Mesothelial cell of epicardium (in vitro differentiated cells): ENCODE data around the gene LAPTM5. TPM values are rescaled to one million over a fixed set of nuclear protein-coding genes. Genes with fewer than 3 reads are reported as not detected.
"Not testable (repeated sequence)": the region's sequence is repeated elsewhere in the genome, so short reads cannot be mapped to it uniquely, and the experiment has no call there.

Experiments used
- DNase-seq, 2 experiments: peaks; one replicate each; pipeline ENCODE4 v3.0.0; 2021; ENCODE audit warnings: low spot score in 2 of 2; ENCODE audit not compliant: unreplicated experiment in 2 of 2
- H3K27ac Mint-ChIP-seq: 2 replicates; pipeline ENCODE4 v1.8.0; 2021; ENCODE audit warnings: mixed read lengths
- H3K27me3 Mint-ChIP-seq: 2 replicates; pipeline ENCODE4 v1.8.0; 2021; ENCODE audit warnings: low read depth, mixed read lengths
- H3K36me3 Mint-ChIP-seq: 2 replicates; pipeline ENCODE4 v1.8.0; 2021; ENCODE audit warnings: mixed read lengths
- H3K4me1 Mint-ChIP-seq: 2 replicates; pipeline ENCODE4 v1.8.0; 2021; ENCODE audit warnings: mixed read lengths
- H3K4me3 Mint-ChIP-seq: 2 replicates; pipeline ENCODE4 v1.8.0; 2021; ENCODE audit warnings: mild to moderate bottlenecking, moderate library complexity, mixed read lengths
- H3K9me3 Mint-ChIP-seq: 2 replicates; pipeline ENCODE4 v1.8.0; 2021; ENCODE audit warnings: mixed read lengths
- total RNA-seq: library from RNA; stranded (reverse); gene quantifications from 3 replicates; pipeline ENCODE4 v1.2.1, GENCODE V29; 2021
- TF ChIP-seq, protein P1 (sequence below): fragments of 200-600 bp; sonication (generic); IDR thresholded peaks from one replicate; pipeline ENCODE4 v1.5.0; 2021; ENCODE audit warnings: antibody characterized with exemption; ENCODE audit not compliant: unreplicated experiment

LAPTM5 gene
- total RNA-seq, 1 donor from 2014 or later = not detected

DNA sequence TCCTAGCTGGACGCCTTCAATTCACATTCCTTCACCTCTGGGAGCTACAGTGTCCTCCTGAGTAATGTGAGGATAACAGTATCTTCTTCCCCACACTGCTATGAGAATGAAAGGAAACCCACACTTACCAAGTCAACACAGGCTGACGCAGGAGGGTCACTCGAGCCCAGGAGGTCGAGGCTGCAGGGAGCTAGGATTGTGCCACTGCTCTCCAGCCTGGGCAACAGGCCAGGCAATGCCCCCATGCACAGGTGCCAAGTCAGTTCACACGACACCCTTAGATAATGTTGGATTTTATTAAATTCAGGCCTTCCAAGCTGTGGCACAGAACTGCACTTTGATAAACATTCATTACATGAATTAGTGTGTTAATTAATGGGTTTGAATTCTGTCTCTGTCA, 66.1 kb downstream of the LAPTM5 start:
- TF ChIP-seq, protein P1, sequence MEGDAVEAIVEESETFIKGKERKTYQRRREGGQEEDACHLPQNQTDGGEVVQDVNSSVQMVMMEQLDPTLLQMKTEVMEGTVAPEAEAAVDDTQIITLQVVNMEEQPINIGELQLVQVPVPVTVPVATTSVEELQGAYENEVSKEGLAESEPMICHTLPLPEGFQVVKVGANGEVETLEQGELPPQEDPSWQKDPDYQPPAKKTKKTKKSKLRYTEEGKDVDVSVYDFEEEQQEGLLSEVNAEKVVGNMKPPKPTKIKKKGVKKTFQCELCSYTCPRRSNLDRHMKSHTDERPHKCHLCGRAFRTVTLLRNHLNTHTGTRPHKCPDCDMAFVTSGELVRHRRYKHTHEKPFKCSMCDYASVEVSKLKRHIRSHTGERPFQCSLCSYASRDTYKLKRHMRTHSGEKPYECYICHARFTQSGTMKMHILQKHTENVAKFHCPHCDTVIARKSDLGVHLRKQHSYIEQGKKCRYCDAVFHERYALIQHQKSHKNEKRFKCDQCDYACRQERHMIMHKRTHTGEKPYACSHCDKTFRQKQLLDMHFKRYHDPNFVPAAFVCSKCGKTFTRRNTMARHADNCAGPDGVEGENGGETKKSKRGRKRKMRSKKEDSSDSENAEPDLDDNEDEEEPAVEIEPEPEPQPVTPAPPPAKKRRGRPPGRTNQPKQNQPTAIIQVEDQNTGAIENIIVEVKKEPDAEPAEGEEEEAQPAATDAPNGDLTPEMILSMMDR = no peak
- H3K27ac Mint-ChIP-seq = no peak overlapping the region
- no peak overlapping the region for H3K4me3 Mint-ChIP-seq
- peaks cover 34% of the 10 kb centered on the region for H3K27me3 Mint-ChIP-seq
- H3K4me1 Mint-ChIP-seq = peaks cover 4% of the 10 kb centered on the region
- no peak for DNase-seq
- no peaks in the 10 kb centered on the region for H3K36me3 Mint-ChIP-seq
- no peaks in the 10 kb centered on the region for H3K9me3 Mint-ChIP-seq

DNA sequence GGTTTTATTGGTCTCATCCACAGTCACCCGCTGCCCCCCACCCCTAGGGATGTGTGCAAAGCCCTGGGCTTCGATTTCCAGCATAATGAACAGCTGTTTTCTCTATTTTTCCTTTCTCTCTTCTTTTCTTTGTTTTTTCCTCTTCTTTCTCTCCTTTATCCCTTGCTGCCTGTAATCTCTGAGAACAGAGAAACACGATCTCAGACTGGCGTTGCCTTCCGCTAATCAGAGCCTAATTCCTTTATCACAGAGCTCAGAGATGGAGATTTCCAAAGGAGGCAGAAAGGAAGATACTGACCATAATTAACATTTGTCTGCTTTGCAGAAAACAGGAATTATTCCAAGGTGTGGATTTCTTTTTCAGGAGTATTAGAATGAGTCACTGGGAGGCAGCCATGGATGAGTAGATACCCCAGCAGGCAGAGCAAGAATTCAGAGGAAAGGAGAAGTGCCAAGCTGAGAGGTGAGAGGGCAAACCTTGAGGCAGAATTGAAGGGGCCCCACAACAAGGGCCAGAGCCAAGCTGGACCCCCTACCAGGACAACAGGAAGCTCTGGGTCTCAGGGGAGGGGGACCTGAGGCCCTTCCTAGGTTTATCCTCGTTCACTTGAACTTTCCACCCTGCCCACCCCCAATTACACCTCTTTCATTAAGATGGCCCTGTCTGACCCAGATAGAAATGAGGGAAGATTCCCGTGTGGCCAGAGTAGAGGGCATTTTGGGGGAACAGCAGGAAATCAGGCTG, 67.5 kb downstream of the LAPTM5 start:
- peaks cover 39% of the 10 kb centered on the region for H3K27me3 Mint-ChIP-seq
- H3K9me3 Mint-ChIP-seq = no peaks in the 10 kb centered on the region
- TF ChIP-seq, protein P1 = no peak
- DNase-seq = no peak
- peaks cover 5% of the 10 kb centered on the region for H3K4me1 Mint-ChIP-seq
- H3K27ac Mint-ChIP-seq = no peak overlapping the region
- no peaks in the 10 kb centered on the region for H3K36me3 Mint-ChIP-seq
- no peak overlapping the region for H3K4me3 Mint-ChIP-seq

DNA sequence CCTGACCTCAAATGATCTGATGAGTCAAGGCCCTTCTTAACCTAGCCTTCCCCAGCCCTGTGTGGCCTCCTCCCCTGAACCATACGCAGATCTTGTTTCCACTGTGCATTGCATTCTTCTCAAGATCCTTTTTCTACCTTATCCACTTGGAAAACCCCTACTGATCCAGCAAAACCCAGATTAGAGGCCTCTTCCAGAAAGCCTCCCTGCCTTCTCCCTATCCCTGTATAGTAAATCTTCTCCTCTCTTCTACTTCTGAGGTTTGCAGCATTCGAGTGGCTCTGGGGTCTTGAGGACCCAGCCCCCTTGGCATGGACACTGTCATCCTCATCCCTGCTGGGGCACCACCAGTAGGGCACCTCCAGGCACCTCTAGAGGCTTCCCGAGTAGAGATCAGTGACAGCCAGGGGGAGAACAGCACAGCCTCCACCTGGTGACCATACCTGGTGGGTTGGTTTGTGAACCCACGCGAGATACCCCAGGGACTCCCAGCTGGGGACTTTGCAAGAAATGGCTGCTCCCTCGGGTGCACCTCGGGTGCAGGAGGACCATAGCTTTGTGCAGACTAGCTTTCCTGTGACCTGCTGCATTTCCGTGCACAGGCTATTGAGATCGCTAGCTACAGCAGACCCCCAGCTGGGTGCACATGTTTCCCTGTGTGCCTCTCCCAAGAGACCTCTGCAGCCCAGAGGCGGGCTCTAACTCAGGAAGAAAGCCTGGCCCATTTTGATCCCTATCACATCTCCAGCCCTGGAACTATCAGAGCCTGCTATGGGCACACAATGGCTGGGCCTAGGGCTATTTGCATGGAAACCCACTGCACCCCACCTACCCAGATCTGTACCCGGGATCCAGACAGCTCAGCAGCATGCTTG, 68.4 kb downstream of the LAPTM5 start:
- Mint-ChIP-seq H3K4me3 (no peak overlapping the region), H3K4me1 (peaks cover 7% of the 10 kb centered on the region)

DNA sequence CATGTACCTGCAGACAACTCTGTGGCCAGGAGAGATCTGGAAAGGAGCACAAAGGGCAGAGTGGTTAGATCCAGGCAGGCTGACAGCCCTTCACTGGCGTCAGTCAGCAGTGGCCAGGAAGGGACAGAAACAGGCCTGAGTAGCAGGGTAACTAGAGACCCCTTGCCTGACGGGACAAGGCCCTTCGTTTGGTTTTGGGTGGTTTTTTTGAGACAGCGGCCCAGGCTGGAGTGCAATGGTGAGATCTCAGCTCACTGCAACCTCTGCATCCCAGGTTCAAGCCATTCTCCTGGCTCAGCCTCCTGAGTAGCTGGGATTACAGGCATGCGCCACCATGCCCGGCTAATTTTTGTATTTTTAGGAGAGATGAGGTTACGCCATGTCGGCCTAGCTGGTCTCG, 69.1 kb downstream of the LAPTM5 start:
- not testable (repeated sequence) for H3K27ac Mint-ChIP-seq, H3K4me3 Mint-ChIP-seq, H3K4me1 Mint-ChIP-seq, H3K36me3 Mint-ChIP-seq, H3K9me3 Mint-ChIP-seq, DNase-seq
- peaks cover 49% of the 10 kb centered on the region for H3K27me3 Mint-ChIP-seq

More for the DNA sequence above, 68.4 kb downstream of the LAPTM5 start:
- Mint-ChIP-seq H3K9me3 (no peaks in the 10 kb centered on the region), H3K27ac (no peak overlapping the region), H3K27me3 (peaks cover 45% of the 10 kb centered on the region), H3K36me3 (no peaks in the 10 kb centered on the region)
- DNase-seq = no peak
- TF ChIP-seq, protein P1 = no peak

DNA sequence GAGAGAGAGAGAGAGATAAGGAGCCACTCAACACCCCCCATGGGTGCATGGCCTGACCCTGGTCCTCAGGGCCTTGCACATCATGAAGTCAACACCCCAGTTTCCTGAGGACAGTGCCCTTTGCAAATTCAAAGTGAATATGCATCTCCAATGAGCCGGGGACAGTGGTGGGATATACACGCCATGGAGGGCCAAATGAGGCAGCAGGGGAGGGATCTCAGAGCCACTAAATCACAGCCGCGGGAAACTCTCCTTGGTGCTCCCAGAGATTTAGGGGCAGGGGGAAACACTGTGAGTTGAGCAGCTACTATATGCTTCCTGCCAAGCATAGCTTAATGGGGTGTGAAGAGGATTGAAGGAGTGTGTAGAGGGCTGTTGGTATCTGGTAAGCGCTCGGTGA, 69.7 kb downstream of the LAPTM5 start:
- peaks cover 53% of the 10 kb centered on the region for H3K27me3 Mint-ChIP-seq
- peaks cover 7% of the 10 kb centered on the region for H3K4me1 Mint-ChIP-seq
- H3K9me3 Mint-ChIP-seq = no peaks in the 10 kb centered on the region
- no peak overlapping the region for H3K4me3 Mint-ChIP-seq
- H3K27ac Mint-ChIP-seq = no peak overlapping the region
- H3K36me3 Mint-ChIP-seq = no peaks in the 10 kb centered on the region
- TF ChIP-seq, protein P1 = no peak
- DNase-seq = no peak
